ENCODE measurements around the gene ARHGEF40. TPM values are rescaled to one million over a fixed set of nuclear protein-coding genes. Genes with fewer than 3 reads are reported as not detected.
A peak's percentile ranks its signal among the peaks of the same experiment; 100 is the strongest.

The ARHGEF40 gene
- total RNA-seq, 1 experiment from 2014 or later = 28.3 TPM

DNA sequence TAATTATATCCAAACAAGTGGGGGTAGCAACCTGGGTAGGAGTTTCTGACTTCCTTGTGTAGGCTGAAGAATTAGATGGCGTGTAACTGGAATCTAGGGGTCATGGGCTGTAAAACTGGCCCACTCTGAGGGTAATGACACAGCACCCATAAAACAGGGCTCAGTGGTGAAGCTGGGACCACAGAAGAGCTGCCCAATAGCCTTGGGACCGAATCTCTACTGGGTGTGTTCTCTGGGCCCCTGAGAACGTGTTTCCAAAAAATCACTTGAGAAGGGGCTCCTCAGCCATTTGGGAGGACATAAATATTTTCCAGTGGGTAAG lies 8.8 kb upstream of the ARHGEF40 start:
- Histone ChIP-seq H3K9me3 (replicated peaks) (no peaks in the 10 kb centered on the region), H3K4me3 (no peak overlapping the region), H3K36me3 (no peaks in the 10 kb centered on the region), H3K4me1 (no peaks in the 10 kb centered on the region; the same call in 1 of the 2 replicates), H3K27me3 (0 out of 2 replicates have a peak, but pooled peaks cover 8% of the 10 kb centered on the region), H3K27ac (no peak overlapping the region)
- no peak for DNase-seq

DNA sequence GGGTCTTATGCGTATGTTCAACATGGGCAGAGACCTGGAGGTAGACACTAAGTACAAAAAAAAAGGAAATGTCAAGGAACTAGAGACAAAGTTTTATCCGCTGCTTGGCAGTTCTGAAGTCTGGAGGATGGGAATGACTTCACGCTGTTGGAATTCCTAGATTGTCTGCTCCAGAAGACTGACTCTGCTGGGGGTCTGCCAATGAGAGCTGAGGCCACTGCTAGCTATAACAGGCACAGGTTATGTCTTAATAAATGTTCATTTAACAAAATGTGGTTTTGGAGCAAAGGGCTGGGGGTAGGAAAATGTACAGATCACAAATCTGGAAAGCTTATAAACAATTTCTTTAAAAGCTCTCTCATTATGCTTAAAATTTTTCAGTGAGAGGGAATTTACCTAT lies 6.6 kb upstream of the ARHGEF40 start:
- Histone ChIP-seq H3K9me3 (replicated peaks) (no peaks in the 10 kb centered on the region), H3K27me3 (0 out of 2 replicates have a peak, but pooled peaks cover 8% of the 10 kb centered on the region), H3K4me3 (no peak overlapping the region), H3K36me3 (no peaks in the 10 kb centered on the region), H3K27ac (no peak overlapping the region), H3K4me1 (no peaks in the 10 kb centered on the region; the same call in 1 of the 2 replicates)
- peak in 1 of 2 experiments; percentile 18 for DNase-seq

DNA sequence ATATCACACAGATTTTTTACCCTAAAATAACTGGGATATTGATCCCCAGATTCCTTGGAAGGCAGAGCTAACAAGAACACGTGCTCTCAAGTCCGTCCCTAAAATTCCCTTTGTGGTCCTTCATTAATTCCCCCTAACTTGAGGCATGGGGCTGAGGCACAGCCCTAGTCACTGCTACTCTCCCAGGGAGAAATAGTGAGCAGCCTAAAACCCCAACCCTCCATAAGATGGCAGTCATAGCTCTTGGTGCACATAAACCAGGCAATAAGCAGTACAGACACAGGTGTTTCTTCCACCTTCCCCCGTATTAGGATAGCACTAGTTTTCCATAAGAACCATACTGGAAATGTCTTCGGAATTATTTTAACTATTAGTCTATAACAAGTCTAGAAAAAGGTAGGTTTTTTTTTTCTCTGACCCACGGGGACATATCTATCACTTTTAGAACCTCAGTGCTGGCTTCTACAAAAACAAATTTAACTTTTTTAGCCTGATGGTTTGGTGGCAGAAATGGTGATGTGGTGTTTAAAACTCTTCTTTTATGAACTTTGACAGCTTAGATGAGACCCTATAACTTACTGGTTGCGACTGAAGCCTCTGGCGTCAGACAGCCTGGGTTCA lies 3.1 kb upstream of the ARHGEF40 start:
- no peaks in the 10 kb centered on the region for H3K36me3 ChIP-seq

DNA sequence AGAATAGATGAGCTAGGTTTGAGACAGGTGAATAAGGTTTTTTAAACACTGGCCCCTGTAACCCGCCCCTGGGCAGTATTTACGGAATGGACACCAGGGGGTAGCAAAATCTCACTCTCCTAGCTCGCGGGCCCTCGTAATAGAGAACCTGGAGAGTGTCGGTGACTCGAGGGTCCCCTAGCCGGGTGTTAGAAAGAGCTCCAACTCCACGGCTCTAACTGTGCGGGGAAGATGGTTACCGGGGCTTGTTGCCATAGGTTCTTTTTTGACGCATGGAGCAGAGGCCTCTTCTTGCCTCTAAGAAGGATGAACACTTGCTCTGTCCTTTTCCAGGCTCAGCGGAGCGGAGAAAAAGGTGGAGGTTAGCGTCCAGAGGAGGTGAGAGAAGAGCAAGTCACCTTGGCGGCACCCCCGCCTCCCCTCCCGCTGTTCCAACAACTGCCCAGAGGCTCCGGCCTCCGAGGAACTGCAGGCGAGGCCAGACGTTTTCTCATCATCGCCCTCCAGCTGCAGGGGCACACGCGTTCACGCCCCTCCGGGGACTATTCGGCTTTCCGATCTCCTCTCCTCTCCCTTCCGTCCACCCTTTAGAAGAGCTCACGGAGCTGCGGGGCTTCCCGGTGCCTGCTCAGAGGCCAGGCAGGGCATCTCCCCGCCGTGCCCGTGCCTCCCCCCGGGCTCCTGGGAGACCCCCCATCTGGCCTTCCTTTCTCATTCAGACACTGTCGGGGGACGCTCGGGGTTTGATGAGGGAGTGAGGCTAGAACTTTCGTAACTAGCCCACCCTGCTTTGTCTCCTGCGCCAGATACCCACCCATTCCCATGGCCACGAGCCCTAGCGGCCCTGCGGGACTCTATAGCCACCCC lies 1.4 kb upstream of the ARHGEF40 start:
- peak overlapping the region; percentile 85 for H3K4me3 ChIP-seq

More for the DNA sequence above, 3.1 kb upstream of the ARHGEF40 start:
- no peak for DNase-seq
- Histone ChIP-seq H3K27ac (no peak overlapping the region), H3K27me3 (0 out of 2 replicates have a peak, but pooled peaks cover 4% of the 10 kb centered on the region), H3K9me3 (replicated peaks) (no peaks in the 10 kb centered on the region), H3K4me1 (peaks cover 3% of the 10 kb centered on the region), H3K4me3 (no peak overlapping the region)

DNA sequence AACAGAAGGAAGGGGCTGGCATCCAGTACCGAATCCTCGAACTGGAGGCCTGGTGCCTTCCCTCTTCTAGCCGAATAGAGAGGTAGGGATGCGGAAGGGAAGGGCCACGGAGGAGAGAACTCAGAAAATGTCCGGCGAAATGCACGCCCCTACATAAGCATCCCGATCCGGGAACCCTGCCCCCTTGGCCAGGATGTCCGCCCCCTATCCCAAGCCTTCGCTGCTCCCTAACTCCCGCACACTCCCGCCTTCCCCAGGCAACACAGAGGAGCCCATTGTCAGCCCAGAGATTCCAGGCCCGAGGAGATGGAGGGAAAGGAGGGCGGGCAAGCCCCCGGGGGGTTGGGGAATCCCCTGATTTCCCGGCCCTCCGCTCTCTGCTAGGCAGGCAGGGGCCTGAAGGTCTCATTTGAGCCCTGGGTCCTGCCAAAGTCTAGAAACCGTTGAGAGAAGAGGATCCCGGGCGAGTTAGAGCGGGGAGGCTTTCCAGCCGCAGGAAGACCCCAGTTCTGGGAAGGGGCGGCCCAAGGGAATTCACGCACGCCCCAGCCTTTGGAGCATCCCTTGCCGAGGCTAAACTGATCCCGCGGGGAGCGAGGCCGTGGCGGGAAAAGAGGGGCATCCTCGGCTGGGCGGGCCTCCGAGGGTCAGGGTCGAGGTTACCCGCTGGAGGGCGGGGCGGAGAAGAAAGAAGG lies 569 bp upstream of the ARHGEF40 start:
- Histone ChIP-seq H3K9me3 (replicated peaks) (no peaks in the 10 kb centered on the region), H3K36me3 (peaks cover 11% of the 10 kb centered on the region; the same call in 1 of the 2 replicates), H3K4me3 (peak overlapping the region; percentile 85), H3K27me3 (no peaks in the 10 kb centered on the region), H3K27ac (peak overlapping the region; percentile 93), H3K4me1 (peaks cover 5% of the 10 kb centered on the region; the same call in 1 of the 2 replicates)
- peak; percentile 75 to 76 for DNase-seq

More for the DNA sequence above, 1.4 kb upstream of the ARHGEF40 start:
- Histone ChIP-seq H3K27ac (peak overlapping the region; percentile 93), H3K9me3 (replicated peaks) (no peaks in the 10 kb centered on the region), H3K36me3 (peaks cover 8% of the 10 kb centered on the region; the same call in 1 of the 2 replicates), H3K4me1 (peaks cover 5% of the 10 kb centered on the region), H3K27me3 (no peaks in the 10 kb centered on the region)
- peak; percentile 65 to 81 for DNase-seq

DNA sequence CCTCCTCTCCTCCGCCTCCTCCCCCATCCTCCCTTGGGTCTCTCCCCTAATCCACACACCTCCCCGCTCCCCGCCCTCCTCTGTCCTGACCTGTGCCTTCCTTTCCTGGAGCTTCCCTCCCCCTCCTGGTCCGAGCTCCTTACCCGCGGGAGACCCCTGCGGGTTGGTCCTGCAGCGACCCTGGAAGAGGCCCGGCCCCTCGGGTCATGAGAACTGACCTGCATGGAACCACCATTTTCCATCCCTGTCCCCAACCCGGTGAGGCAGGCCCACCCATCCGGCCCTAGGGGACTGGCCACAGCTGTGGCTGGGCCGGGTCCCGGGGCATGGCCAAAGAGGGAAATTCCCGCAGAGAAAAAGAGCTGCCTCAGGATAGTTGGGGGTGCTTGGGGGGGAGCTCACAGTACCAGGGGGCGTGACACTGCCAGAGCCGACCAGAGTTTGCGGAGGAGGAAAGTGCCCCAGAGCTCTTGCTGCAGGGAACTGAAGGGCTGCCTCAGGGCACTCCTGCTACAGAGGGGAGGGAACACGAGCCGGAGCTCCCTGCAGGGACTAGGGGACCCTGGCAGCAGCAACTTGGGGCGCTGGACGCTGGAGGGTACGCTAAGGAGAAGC lies 613 bp downstream of the ARHGEF40 start:
- Histone ChIP-seq H3K9me3 (replicated peaks) (no peaks in the 10 kb centered on the region), H3K36me3 (peaks cover 20% of the 10 kb centered on the region), H3K4me1 (peaks cover 5% of the 10 kb centered on the region; the same call in 1 of the 2 replicates), H3K27me3 (no peaks in the 10 kb centered on the region), H3K27ac (peak overlapping the region; percentile 93), H3K4me3 (peak overlapping the region; percentile 85)
- DNase-seq = peak; percentile 60 to 65

DNA sequence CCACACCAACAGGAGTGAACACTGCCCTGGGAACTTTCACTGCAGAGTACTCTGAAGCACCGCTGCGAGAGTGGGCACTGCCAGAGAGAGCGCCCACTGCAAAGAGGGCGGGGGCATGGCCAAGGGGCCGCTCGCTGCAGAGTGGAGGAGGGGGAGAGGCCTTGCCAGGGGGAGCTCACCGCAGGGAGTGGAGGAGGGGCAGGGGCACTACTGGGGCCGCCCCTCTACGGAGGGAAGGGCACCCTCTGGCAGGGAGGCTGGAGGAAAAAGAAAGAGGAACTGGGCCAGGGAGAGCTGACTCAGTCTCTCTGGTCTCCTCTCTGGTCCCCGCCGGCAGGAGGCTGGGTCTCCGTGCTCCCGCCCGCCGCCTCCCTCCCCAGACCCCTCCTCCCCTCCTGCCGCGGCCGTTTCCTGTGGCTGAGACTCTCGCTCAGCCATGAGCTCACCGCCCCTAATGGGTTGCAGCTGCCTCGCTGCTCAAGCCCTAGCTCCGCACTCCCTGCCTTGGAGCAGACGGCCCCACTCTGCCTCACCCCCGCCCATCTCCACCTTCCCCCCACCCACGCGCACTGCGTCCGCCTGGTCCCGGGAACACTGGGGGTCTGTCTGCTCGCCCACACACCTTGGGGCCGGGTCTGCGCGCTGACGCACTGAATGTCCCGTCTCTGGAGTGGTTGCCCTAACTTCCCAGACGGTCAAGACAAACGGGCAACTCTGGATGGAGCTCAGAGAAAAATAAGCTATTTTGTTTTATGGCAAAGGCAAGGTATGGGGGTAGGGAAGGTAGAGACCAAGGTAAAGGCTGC lies 1.3 kb downstream of the ARHGEF40 start:
- DNase-seq = peak; percentile 93 to 94
- Histone ChIP-seq H3K27ac (peak overlapping the region; percentile 93), H3K27me3 (no peaks in the 10 kb centered on the region), H3K9me3 (replicated peaks) (no peaks in the 10 kb centered on the region), H3K36me3 (peaks cover 26% of the 10 kb centered on the region), H3K4me3 (peak overlapping the region; percentile 85), H3K4me1 (peaks cover 5% of the 10 kb centered on the region; the same call in 1 of the 2 replicates)

DNA sequence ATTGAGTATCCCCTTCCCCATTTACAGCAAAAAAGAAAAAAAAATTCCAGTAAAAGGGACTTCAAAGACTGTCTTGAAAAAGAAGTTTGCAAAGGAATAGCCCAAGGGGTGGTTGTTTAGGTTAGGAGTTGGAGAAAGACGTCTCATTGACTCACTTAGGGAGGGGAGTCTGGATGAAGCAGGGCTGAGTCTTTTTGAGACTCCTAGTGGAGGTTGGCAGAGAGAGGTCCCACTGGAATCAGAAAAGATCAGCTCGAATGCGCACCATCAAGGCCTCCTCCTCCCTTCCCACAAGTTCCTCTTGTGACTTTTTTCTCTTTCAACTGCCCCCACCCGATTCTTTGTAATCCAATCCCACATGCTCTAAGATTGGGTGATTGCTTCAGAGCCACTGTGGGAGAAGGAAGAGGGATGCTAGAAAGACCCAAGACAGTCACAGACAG lies 1.9 kb downstream of the ARHGEF40 start:
- peak in 1 of 2 experiments; percentile 33 for DNase-seq
- Histone ChIP-seq H3K27ac (peak overlapping the region; percentile 93), H3K4me1 (peaks cover 5% of the 10 kb centered on the region; the same call in 1 of the 2 replicates), H3K36me3 (peaks cover 31% of the 10 kb centered on the region), H3K9me3 (replicated peaks) (no peaks in the 10 kb centered on the region), H3K4me3 (peak overlapping the region; percentile 85), H3K27me3 (no peaks in the 10 kb centered on the region)

DNA sequence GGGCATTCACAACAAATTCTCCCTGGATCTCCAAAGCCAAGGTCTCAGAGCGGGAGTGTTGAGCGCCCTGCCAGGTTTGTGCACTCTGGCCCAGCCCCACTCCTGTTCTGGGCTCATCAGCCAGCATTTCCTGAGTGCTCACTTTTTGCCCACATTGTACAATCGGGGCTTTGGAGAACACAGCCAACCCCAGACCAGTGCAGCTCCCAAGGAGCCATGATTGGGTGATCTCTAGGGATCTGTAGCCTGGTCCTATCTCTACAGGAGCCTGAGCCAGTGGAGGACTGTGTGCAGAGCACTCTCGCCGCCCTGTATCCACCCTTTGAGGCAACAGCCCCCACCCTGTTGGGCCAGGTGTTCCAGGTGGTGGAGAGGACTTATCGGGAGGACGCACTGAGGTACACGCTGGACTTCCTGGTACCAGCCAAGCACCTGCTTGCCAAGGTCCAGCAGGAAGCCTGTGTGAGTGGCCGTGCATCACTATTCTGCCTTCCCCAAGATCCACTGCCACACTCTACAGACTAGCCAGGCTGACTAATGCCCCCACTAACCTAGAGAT lies 2.8 kb downstream of the ARHGEF40 start:
- Histone ChIP-seq H3K9me3 (replicated peaks) (no peaks in the 10 kb centered on the region), H3K27me3 (no peaks in the 10 kb centered on the region), H3K27ac (no peak overlapping the region), H3K4me3 (no peak overlapping the region), H3K4me1 (peaks cover 5% of the 10 kb centered on the region; the same call in 1 of the 2 replicates), H3K36me3 (peaks cover 38% of the 10 kb centered on the region)
- no peak for DNase-seq

DNA sequence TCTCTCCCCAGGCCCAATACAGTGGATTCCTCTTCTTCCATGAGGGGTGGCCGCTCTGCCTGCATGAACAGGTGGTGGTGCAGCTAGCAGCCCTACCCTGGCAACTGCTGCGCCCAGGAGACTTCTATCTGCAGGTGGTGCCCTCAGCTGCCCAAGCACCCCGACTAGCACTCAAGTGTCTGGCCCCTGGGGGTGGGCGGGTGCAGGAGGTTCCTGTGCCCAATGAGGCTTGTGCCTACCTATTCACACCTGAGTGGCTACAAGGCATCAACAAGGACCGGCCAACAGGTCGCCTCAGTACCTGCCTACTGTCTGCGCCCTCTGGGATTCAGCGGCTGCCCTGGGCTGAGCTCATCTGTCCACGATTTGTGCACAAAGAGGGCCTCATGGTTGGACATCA lies 3.8 kb downstream of the ARHGEF40 start:
- Histone ChIP-seq H3K4me3 (no peak overlapping the region), H3K27ac (no peak overlapping the region), H3K36me3 (peaks cover 42% of the 10 kb centered on the region), H3K27me3 (no peaks in the 10 kb centered on the region), H3K4me1 (peaks cover 5% of the 10 kb centered on the region; the same call in 1 of the 2 replicates), H3K9me3 (replicated peaks) (no peaks in the 10 kb centered on the region)
- no peak for DNase-seq

DNA sequence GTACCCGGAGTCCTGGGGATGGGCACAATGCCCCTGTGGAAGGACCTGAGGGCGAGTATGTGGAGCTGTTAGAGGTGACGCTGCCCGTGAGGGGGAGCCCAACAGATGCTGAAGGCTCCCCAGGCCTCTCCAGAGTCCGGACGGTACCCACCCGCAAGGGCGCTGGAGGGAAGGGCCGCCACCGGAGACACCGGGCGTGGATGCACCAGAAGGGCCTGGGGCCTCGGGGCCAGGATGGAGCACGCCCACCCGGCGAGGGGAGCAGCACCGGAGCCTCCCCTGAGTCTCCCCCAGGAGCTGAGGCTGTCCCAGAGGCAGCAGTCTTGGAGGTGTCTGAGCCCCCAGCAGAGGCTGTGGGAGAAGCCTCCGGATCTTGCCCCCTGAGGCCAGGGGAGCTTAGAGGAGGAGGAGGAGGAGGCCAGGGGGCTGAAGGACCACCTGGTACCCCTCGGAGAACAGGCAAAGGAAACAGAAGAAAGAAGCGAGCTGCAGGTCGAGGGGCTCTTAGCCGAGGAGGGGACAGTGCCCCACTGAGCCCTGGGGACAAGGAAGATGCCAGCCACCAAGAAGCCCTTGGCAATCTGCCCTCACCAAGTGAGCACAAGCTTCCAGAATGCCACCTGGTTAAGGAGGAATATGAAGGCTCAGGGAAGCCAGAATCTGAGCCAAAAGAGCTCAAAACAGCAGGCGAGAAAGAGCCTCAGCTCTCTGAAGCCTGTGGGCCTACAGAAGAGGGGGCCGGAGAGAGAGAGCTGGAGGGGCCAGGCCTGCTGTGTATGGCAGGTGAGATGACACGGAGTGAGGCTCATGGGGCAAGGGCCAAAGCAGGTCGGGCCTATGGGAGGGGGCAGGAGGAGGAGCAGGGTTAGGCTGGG lies 4.5 kb downstream of the ARHGEF40 start:
- DNase-seq = no peak
- Histone ChIP-seq H3K4me3 (no peak overlapping the region), H3K27me3 (no peaks in the 10 kb centered on the region), H3K4me1 (peaks cover 5% of the 10 kb centered on the region; the same call in 1 of the 2 replicates), H3K9me3 (replicated peaks) (no peaks in the 10 kb centered on the region), H3K36me3 (peaks cover 47% of the 10 kb centered on the region), H3K27ac (no peak overlapping the region)

DNA sequence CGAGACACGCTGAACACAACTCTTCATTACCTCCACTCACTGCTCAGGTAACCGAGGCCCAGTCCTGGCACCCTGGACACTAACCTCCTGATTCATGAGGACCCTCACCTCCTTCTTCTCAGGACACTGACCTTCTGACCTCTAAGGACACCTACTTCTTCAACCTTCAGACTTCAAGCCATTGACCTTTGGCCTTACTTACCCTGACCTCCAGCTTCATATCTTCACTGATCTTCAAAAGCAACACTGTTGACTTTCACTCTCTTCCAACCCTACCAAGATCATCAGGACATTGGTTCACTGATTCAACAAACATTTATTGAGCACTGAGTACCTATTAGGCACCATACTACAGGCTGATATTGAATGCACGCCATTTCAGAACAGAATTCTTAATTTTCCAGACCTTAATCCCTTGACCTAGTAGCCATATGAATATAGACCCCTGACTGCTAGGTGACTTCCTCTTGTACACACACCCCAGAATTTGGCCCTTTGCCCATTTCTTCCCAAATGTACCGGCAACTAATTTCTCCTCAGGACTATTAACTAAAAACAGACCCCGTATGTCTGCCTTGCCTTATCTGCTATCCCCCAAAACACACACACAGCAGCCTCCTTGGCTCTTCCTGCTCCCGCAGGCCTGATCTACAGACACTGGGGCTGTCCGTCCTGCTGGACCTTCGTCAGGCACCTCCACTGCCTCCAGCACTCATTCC lies 5.8 kb downstream of the ARHGEF40 start:
- Histone ChIP-seq H3K36me3 (peaks cover 47% of the 10 kb centered on the region), H3K4me1 (peaks cover 5% of the 10 kb centered on the region; the same call in 1 of the 2 replicates), H3K27ac (no peak overlapping the region), H3K27me3 (no peaks in the 10 kb centered on the region), H3K4me3 (no peak overlapping the region), H3K9me3 (replicated peaks) (no peaks in the 10 kb centered on the region)
- DNase-seq = no peak
